GM18517 (cell line): ENCODE data around the gene RUSF1.
"Not testable (repeated sequence)": the region's sequence is repeated elsewhere in the genome, so short reads cannot be mapped to it uniquely, and the experiment has no call there.

ENCODE experiments used
- ATAC-seq: cut with Tn5 transposase; IDR thresholded peaks from one replicate; pipeline ENCODE4 v1.9.1; 2021; ENCODE audit warnings: mild to moderate bottlenecking, moderate library complexity; ENCODE audit not compliant: unreplicated experiment

The RUSF1 gene

DNA sequence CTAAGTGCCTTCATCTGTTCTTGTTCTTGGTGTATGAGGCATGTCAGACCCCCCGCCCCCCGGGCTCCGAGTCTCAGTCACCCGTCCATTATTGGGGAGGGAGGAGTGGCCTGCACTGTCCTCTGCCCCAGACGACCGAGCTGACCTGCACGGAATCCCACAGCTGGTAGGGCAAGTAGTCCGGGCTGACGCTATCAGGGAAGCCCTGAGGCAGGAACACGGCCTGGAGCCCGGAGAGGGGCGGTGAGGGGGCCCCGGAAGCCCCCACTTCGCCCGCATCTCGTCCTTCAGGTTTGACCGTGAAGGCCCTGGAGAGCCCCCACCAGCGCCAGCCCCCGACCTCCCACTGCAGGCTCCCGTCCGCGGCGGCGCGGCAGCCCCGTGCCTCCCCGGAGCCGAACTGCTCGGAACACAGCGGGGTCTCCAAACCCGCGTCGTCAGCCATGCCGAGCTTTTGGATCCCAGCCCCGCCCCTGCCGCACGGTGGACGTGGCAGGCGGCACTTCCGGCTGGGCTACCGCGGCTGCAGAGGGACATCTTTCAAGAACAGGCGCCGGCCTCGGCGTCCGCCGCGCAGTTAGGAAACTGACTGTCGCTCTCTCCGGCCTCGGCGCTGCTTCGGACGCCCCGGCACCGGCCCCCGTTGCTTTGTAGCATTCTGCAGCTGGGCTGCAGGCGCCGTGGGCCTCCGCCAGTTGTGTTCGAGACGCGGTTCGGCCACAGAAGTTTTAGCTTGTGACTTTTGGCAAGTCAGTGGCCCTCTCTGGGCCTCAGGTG lies at the start of gene RUSF1:
Gene RUSF1 (minus strand): TSS at position 463 of the 777 bp plus-strand sequence. CDS start 18 bp downstream, at position 445.
- ATAC-seq, result peak; percentile 83

DNA sequence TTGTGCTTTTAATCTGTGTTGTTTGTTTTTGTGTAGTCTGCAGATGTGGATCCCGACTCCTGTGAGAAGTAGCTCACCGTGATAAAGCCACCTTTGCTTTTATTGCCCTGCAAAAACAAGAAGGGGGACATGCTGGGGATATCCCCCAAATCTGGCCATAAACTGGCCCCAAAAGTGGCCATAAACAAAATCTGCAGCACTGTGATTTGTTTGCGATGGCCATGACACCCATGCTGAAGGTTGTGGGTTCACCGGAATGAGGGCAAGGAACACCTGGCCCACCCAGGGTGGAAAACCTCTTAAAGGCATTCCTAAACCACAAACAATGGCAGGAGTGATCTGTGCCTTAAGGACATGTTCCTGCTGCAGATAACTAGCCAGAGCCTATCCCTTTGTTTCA lies 34.6 kb upstream of the RUSF1 start:
- no peak for ATAC-seq

DNA sequence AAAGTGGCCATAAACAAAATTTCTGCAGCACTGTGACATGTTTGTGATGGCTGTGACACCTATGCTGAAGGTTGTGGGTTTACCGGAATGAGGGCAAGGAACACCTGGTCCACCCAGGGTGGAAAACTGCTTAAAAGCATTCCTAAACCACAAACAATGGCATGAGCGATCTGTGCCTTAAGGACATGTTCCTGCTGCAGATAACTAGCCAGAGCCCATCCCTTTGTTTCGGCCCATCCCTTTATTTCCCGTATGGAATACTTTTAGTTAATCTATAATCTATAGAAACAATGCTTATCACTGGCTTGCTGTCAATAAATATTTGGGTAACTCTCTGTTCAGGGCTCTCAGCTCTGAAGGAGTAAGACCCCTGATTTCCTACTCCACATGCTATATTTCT lies 31.6 kb upstream of the RUSF1 start:
- not testable (repeated sequence) for ATAC-seq

DNA sequence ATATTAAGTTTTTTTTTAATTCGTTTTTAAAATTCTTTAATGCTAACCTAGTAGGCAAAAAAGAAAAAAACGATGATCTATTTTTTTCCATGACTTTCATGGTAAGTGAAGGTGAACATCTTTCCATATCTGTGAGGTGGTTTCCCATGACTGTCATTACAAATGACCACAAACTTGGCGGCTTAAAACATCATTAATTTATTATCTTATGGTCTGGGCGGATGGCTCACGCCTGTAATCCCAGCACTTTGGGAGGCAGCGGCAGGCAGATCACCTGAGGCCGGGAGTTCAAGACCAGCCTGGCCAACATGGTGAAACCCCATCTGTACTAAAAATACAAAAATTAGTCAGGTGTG lies 30.0 kb upstream of the RUSF1 start:
- ATAC-seq, result not testable (repeated sequence)

GRCh38 chr16:31537362-31538242 lies 29.4 kb upstream of the RUSF1 start:
- no peak for ATAC-seq

GRCh38 chr16:31536804-31537361 lies 28.7 kb upstream of the RUSF1 start:
- ATAC-seq, result no peak

- no peak for ATAC-seq
Observed at GRCh38 chr16:31535737-31536136, 27.5 kb upstream of the RUSF1 start.

DNA sequence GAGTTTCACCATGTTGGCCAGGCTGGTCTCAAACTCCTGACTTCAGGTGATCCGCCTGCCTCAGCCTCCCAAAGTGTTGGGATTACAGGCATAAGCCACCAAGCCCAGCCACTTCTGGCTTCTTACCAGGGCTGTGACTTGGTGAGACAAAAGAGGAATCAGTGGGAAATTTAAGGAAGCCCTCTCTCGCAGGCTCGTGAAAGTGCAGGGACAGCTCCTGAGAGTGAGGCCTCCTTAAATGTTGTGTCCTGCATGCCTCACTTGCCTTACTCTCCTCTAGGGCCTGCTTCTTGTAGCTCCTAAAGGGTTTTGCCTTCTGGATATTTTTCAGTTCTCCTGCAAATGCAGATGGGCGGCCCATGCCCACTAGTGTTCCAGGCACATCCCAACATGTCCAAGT lies 24.7 kb upstream of the RUSF1 start:
- ATAC-seq, result no peak

- no peak for ATAC-seq
Observed at GRCh38 chr16:31532120-31532519, 23.9 kb upstream of the RUSF1 start.

DNA sequence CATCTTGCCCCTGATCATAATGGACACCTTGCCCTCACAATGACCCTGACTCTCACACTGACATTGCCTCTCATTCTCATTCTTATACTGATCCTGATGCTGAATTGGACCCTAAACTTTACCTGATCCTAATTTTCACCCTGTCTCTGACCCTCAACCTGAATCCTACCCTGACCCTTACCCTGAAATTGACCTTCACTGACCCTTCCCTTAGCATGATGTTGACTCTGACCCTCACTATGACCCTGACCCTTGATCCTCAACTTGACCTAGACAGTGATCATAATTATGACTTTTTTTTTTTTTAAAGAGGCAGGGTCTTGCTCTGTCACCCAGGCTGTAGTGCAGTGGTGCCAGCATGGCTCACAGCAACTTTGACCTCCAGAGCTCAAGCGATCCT lies 22.9 kb upstream of the RUSF1 start:
- ATAC-seq, result no peak

GRCh38 chr16:31530405-31530804 lies 22.2 kb upstream of the RUSF1 start:
- ATAC-seq, result no peak

DNA sequence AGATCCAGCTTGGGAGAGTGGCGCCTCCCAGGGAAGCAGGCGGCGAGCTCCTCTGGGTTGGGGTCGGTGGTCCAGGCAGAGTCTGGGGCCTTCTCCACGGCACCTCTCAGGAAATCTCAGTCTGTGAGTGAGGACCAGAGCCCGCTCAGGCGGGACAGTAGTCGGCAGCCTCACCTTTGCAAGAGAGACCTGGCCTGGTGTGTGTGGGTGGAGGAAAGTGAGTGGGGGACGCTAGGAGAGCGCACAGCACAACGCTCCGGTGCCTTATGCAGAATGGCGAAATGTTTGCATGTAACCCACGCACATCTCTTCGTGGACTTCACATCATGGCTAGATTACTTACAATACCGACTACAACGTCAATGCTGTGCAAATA lies 21.7 kb upstream of the RUSF1 start:
- ATAC-seq, result no peak

DNA sequence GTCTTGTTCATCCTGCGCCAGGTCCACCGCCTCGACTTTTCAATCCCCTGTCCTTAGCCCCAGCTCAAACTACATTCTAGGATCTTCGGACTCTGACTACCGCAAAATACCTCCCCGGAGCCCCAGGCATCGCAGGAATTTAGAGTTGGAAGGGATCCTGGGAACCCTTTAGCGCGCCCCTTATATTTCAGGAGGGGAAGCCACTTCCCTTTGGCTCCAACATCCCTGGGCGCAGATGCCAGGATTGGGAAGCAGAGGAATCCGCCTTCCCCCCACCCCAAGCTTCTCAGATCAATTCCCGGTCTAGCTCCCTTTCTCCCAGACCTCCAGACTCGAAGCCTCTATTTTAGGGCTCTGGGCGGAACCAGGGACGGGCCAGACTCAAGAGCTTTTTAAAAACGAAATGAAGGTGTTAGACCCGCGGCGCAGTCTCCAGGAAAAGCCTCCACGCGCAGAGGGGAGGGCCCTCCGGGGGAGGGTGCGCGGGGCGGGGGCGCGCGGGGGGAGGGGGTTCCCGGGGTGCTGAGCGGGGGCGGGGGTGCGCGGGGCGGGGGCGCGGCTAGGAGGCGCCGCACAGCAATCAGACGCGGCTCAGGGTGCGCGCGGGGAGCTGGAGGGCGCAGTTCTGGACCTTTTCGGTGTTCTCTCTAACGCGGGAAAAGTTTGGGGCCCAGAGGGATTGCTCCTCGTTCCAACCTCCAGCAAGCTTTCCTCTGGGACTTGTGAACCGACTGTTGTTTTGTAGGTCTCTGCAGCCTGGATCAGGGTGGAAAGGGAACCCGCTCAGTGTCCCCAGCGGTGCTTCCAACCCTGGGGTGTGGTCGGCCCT lies 21.1 kb upstream of the RUSF1 start:
- no peak for ATAC-seq

GRCh38 chr16:31528523-31529107 lies 20.4 kb upstream of the RUSF1 start:
- ATAC-seq, result no peak

GRCh38 chr16:31527734-31528274 lies 19.6 kb upstream of the RUSF1 start, which contains the start of gene AHSP:
TSS of gene AHSP (plus strand) at chr16:31527900. CDS start at chr16:31528140, 240 bp downstream.
- ATAC-seq, result no peak

DNA sequence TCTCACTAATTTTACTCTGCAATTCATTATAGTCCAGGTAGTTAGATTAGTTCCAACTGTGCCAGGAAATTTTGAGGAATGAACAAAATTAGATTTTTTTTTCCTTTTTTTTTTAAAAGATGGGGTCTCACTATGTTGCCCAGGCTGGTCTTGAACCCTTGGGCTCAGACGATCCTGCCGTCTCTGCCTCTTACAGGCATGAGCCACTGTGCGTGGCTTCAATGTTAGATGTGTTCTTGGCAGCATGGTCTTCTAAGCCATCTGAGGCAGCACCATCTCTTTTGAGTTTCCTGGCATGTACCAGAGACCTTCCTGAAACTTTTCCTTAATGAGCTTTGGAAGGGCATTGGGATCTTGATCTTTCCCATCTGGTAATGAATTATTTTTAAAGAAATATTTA lies 16.9 kb upstream of the RUSF1 start:
- ATAC-seq, result no peak

DNA sequence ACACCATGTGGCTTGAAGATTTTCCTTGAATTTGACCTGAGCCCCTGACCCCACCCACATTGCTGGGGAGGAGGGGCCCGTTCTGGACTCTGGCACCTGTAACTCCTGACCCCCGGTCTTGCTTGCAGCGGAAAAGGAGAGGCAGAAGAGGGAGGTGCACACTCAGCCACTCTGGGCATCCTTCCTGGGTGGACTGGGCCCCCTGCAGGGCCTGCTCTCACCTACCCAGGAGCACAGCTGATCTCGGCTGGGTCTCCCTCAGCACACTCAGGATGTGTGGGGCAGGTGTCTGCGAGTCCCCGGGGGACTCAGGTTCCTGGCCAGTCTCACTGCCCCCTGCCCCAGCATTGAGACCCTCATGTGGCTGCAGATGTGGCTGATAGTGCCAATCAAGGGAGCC lies 15.6 kb upstream of the RUSF1 start:
- ATAC-seq, result not testable (repeated sequence)

- no peak for ATAC-seq
Observed at GRCh38 chr16:31522071-31522470, 13.9 kb upstream of the RUSF1 start.

DNA sequence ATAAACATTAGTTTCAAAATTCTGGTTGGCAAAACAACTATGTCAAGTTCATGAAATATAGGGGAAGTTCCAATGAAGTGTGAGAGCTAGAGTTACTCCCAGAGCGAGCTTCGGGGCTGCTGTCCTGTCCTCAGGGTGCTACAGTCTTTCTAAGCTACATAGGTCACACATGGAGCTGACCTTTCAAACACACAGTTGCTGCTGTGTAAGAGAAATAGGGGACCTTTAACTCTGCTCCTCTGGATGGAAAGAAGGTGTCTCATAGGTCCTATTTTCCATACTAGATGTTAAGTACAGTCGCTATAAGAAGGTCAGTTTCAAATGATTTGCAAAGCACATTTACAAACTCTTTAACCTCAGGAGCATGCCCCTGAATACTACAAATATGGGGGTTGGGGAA lies 13.2 kb upstream of the RUSF1 start:
- no peak for ATAC-seq

GRCh38 chr16:31519759-31520431 lies 11.7 kb upstream of the RUSF1 start:
- no peak for ATAC-seq
